H1 (cell line): ENCODE measurements around the gene CRX. TPM values are rescaled to one million over a fixed set of nuclear protein-coding genes. Genes with fewer than 3 reads are reported as not detected.

Experiments used
- CTCF ChIA-PET: fragments of 300-600 bp; sonication (Branson Sonifier 250); formaldehyde crosslinking; loops from one replicate; lab custom pipeline; 2021; ENCODE audit not compliant: partially characterized antibody; lab: Charles Lee
- POLR2A ChIA-PET: fragments of 300-600 bp; sonication (Branson Sonifier 250); formaldehyde crosslinking; loops from one replicate; lab custom pipeline; 2021; ENCODE audit warnings: inconsistent platforms; ENCODE audit not compliant: partially characterized antibody; lab: Charles Lee
- DNase-seq, 2 experiments: peaks; one replicate each; pipeline versions ENCODE4 v3.0.0 to v3.0.0-alpha.2; 2010 to 2022; ENCODE audit warnings: low spot score in 2 of 2, low read depth in 1 of 2, mixed read lengths in 1 of 2
- FAIRE-seq: peaks from 2 replicates; lab custom pipeline; 2011; peaks lifted over from hg19 to GRCh38; lab: Jason Lieb, UNC
- H2AFZ ChIP-seq: 2 replicates; pipeline ENCODE4 v1.8.1; 2012; ENCODE audit warnings: low read length, inconsistent platforms
- H2AK5ac ChIP-seq: 2 replicates; pipeline ENCODE4 v1.6.1; 2013; ENCODE audit warnings: low read depth, low read length
- H2BK120ac ChIP-seq: replicated peaks from 2 replicates; pipeline ENCODE3; 2013; ENCODE audit warnings: low read depth, low read length, inconsistent platforms
- H2BK12ac ChIP-seq: 2 replicates; pipeline ENCODE4 v1.6.1; 2013; ENCODE audit warnings: low read depth, low read length
- H2BK15ac ChIP-seq: 2 replicates; pipeline ENCODE4 v1.6.1; 2013; ENCODE audit warnings: low read length
- H2BK20ac ChIP-seq: 2 replicates; pipeline ENCODE4 v1.6.1; 2013; ENCODE audit warnings: low read length
- H2BK5ac ChIP-seq: 2 replicates; pipeline ENCODE4 v1.6.1; 2013; ENCODE audit warnings: low read depth, low read length
- H3K14ac ChIP-seq: 2 replicates; pipeline ENCODE4 v1.6.1; 2013; ENCODE audit warnings: inconsistent platforms; ENCODE audit not compliant: insufficient read length
- H3K18ac ChIP-seq: 2 replicates; pipeline ENCODE4 v1.6.1; 2013; ENCODE audit warnings: low read length; ENCODE audit errors: extremely low read depth
- H3K23ac ChIP-seq: 2 replicates; pipeline ENCODE4 v1.6.1; 2013; ENCODE audit warnings: inconsistent platforms; ENCODE audit not compliant: insufficient read length
- H3K23me2 ChIP-seq: 2 replicates; pipeline ENCODE4 v1.6.1; 2013; ENCODE audit warnings: low read depth, low read length
- H3K27ac ChIP-seq: 2 replicates; pipeline ENCODE4 v1.6.1; 2011; ENCODE audit warnings: low read depth, low read length, inconsistent platforms
- H3K27me3 ChIP-seq, 4 experiments: replicated peaks in 1 of 4; 1 replicate in 1 of 4; 2 replicates in 3 of 4; pipeline versions ENCODE4 v1.6.1 to v1.8.1; 2011 to 2013; ENCODE audit warnings: low read length in 3 of 4, mild to moderate bottlenecking in 3 of 4, inconsistent platforms in 2 of 4, mixed read lengths in 2 of 4, moderate library complexity in 1 of 4; ENCODE audit not compliant: control insufficient read depth in 3 of 4, insufficient read depth in 3 of 4; ENCODE audit errors: extremely low read depth in 1 of 4
- H3K36me3 ChIP-seq, 4 experiments: 2 replicates each; pipeline versions ENCODE4 v1.6.1 to v1.8.1; 2011 to 2013; ENCODE audit warnings: mild to moderate bottlenecking in 4 of 4, low read length in 3 of 4, moderate library complexity in 2 of 4, control low read depth in 1 of 4, inconsistent platforms in 1 of 4; ENCODE audit not compliant: insufficient read depth in 4 of 4, control insufficient read depth in 2 of 4
- H3K4ac ChIP-seq: replicated peaks from 2 replicates; pipeline ENCODE3; 2013; ENCODE audit warnings: low read length, low read depth, mixed read lengths, inconsistent platforms; ENCODE audit not compliant: insufficient read length
- H3K4me1 ChIP-seq, 4 experiments: replicated peaks in 1 of 4; 1 replicate in 1 of 4; 2 replicates in 3 of 4; pipeline versions ENCODE4 v1.6.1 to v1.8.1; 2011 to 2013; ENCODE audit warnings: low read length in 3 of 4, inconsistent platforms in 2 of 4, mixed read lengths in 1 of 4; ENCODE audit not compliant: insufficient read depth in 4 of 4, control insufficient read depth in 3 of 4
- H3K4me2 ChIP-seq, 2 experiments: 2 replicates each; pipeline versions ENCODE4 v1.6.1 to v1.8.1; 2011 to 2013; ENCODE audit warnings: low read depth in 2 of 2, low read length in 2 of 2, control low read depth in 1 of 2, inconsistent platforms in 1 of 2, mild to moderate bottlenecking in 1 of 2; ENCODE audit not compliant: insufficient read depth in 1 of 2
- H3K4me3 ChIP-seq, 4 experiments: fragments of 200-600, 300-600 bp in 1 of 4; sonication (generic), shearing (Covaris generic), sonication (Bioruptor Twin) in 1 of 4; 2 replicates each; pipeline versions ENCODE4 v1.5.1 to v1.8.1; 2011 to 2016; ENCODE audit warnings: low read length in 4 of 4, low read depth in 3 of 4, control low read depth in 2 of 4, inconsistent platforms in 2 of 4, mild to moderate bottlenecking in 2 of 4, mixed read lengths in 1 of 4, moderate library complexity in 1 of 4; ENCODE audit not compliant: insufficient read depth in 2 of 4; ENCODE audit errors: extremely low read depth in 1 of 4
- H3K56ac ChIP-seq: replicated peaks from 2 replicates; pipeline ENCODE3; 2013; ENCODE audit warnings: low read depth, mild to moderate bottlenecking, mixed read lengths, low read length, inconsistent platforms; ENCODE audit not compliant: insufficient read length
- H3K79me1 ChIP-seq: 2 replicates; pipeline ENCODE4 v1.6.1; 2013; ENCODE audit warnings: low read depth, low read length, control low read depth
- H3K79me2 ChIP-seq, 2 experiments: 2 replicates each; pipeline versions ENCODE4 v1.6.1 to v1.8.1; 2012 to 2013; ENCODE audit warnings: low read length in 2 of 2, mild to moderate bottlenecking in 2 of 2, inconsistent platforms in 1 of 2; ENCODE audit not compliant: insufficient read depth in 2 of 2, control insufficient read depth in 1 of 2
- H3K9ac ChIP-seq, 4 experiments: replicated peaks in 1 of 4; 1 replicate in 1 of 4; 2 replicates in 3 of 4; pipeline versions ENCODE4 v1.6.1 to v1.8.1; 2011 to 2013; ENCODE audit warnings: low read depth in 3 of 4, low read length in 3 of 4, control low read depth in 2 of 4, mild to moderate bottlenecking in 2 of 4, moderate library complexity in 2 of 4, inconsistent platforms in 1 of 4; ENCODE audit errors: extremely low read depth in 1 of 4
- H3K9me3 ChIP-seq, 2 experiments: 2 replicates each; pipeline versions ENCODE4 v1.6.1 to v1.8.1; 2012 to 2013; ENCODE audit warnings: mild to moderate bottlenecking in 2 of 2, moderate library complexity in 2 of 2, control low read depth in 1 of 2, inconsistent platforms in 1 of 2, low read depth in 1 of 2, low read length in 1 of 2, mixed read lengths in 1 of 2; ENCODE audit not compliant: insufficient read depth in 2 of 2
- H4K20me1 ChIP-seq, 2 experiments: replicated peaks in 1 of 2; 2 replicates each; pipeline versions ENCODE3 to v1.8.1; 2011 to 2013; ENCODE audit warnings: inconsistent platforms in 2 of 2, low read length in 2 of 2, mild to moderate bottlenecking in 1 of 2; ENCODE audit not compliant: insufficient read depth in 2 of 2, control insufficient read depth in 1 of 2
- H4K5ac ChIP-seq: 2 replicates; pipeline ENCODE4 v1.6.1; 2013; ENCODE audit warnings: low read length, low read depth, mixed read lengths, inconsistent platforms; ENCODE audit not compliant: insufficient read length
- H4K8ac ChIP-seq: 2 replicates; pipeline ENCODE4 v1.8.0; 2013; ENCODE audit warnings: mild to moderate bottlenecking, moderate library complexity, low read length, inconsistent platforms; ENCODE audit not compliant: insufficient read depth; ENCODE audit errors: extremely low read depth
- H4K91ac ChIP-seq: replicated peaks from 2 replicates; pipeline ENCODE3; 2013; ENCODE audit warnings: low read length, mixed read lengths, inconsistent platforms; ENCODE audit not compliant: insufficient read length
- ATF3 ChIP-seq: IDR thresholded peaks from 2 replicates; pipeline ENCODE4 v1.6.1; 2011; ENCODE audit warnings: low read depth, mild to moderate bottlenecking, low read length; ENCODE audit not compliant: insufficient read depth
- E2F6 ChIP-seq: IDR thresholded peaks from 2 replicates; pipeline ENCODE4 v1.6.1; 2012; ENCODE audit warnings: inconsistent platforms
- EP300 ChIP-seq, 2 experiments: IDR thresholded peaks; 1 replicate in 1 of 2; 2 replicates in 1 of 2; pipeline ENCODE4 v1.6.1; 2011 to 2012; ENCODE audit warnings: low read depth in 2 of 2, low read length in 2 of 2, mild to moderate bottlenecking in 2 of 2, borderline replicate concordance in 1 of 2, inconsistent platforms in 1 of 2, moderate library complexity in 1 of 2
- EZH2 ChIP-seq: fragments of 200-600 bp; sonication (generic); IDR thresholded peaks from 2 replicates; pipeline ENCODE4 v1.7.1; 2012; ENCODE audit warnings: low read depth, mild to moderate bottlenecking, moderate library complexity, low read length, inconsistent platforms; ENCODE audit not compliant: severe bottlenecking
- SAP30 ChIP-seq: fragments of 300-600 bp; sonication (generic); IDR thresholded peaks from 2 replicates; pipeline ENCODE4 v1.7.1; 2012; ENCODE audit warnings: low read length, moderate library complexity, mild to moderate bottlenecking, inconsistent platforms; ENCODE audit not compliant: insufficient read depth, insufficient replicate concordance
- SIRT6 ChIP-seq: IDR thresholded peaks from one replicate; pipeline ENCODE4 v1.7.1; 2012; ENCODE audit warnings: low read length, inconsistent platforms
- SIX5 ChIP-seq: IDR thresholded peaks from 2 replicates; pipeline ENCODE4 v1.6.1; 2011; ENCODE audit warnings: mild to moderate bottlenecking, low read depth, low read length
- SRF ChIP-seq: IDR thresholded peaks from 2 replicates; pipeline ENCODE4 v1.6.1; 2011; ENCODE audit warnings: mild to moderate bottlenecking, low read depth, low read length, moderate library complexity
- TBP ChIP-seq: IDR thresholded peaks from 2 replicates; pipeline ENCODE4 v1.6.1; 2011; ENCODE audit warnings: low read depth, low read length, improper control_type of control experiment
- WGBS, 2 experiments: shearing (Covaris generic) in 1 of 2; methylation state at CpG; one replicate each; pipeline versions ENCODE4 v1.1.6 to v1.1.7; 2013 to 2015; ENCODE audit warnings: low lambda C conversion rate in 2 of 2, mixed read lengths in 2 of 2, inconsistent platforms in 1 of 2, low coverage in 1 of 2, missing lambda C conversion rate in 1 of 2; ENCODE audit not compliant: insufficient replicate concordance in 2 of 2, insufficient coverage in 1 of 2, insufficient read length in 1 of 2; ENCODE audit errors: extremely low coverage in 1 of 2, missing lambda C conversion rate in 1 of 2; 5-methylcytosine and 5-hydroxymethylcytosine counted together
- polyA plus RNA-seq, 7 experiments: library from polyadenylated mRNA; depleted of rRNA in 3 of 7; stranded (reverse) in 5 of 7; unstranded in 2 of 7; fragments of >200 nt in 5 of 7; fragments of 200-250 nt in 2 of 7; gene quantifications; 1 replicate in 5 of 7; 2 replicates in 1 of 7; 4 replicates in 1 of 7; pipeline versions ENCODE4 v1.2.1 to v1.2.3, GENCODE V29; 2011 to 2013; ENCODE audit warnings: missing spikeins in 2 of 7, mixed read lengths in 2 of 7
- total RNA-seq: library from RNA; stranded (reverse); fragmentation: NEBNext Ultra II Directional; extraction: Animal tissue kit (Norgen Biotek cat#: 25700); gene quantifications from 2 replicates; pipeline ENCODE4 v1.2.1, GENCODE V29; 2021

The CRX gene
- total and polyA plus RNA-seq, 2 of the 8 experiments (the other 6 are each of a cell fraction or from before 2014, with no cell fraction given): 0.08 TPM; not detected in 1

- Histone ChIP-seq H3K27me3 (no peaks in the 10 kb centered on the region), H3K79me1 (no peaks in the 10 kb centered on the region), H2BK20ac (no peak overlapping the region), H2BK5ac (no peak overlapping the region), H3K79me2 (no peaks in the 10 kb centered on the region), H3K4me1 (peaks cover 0 to 4% (median 0%) of the 10 kb centered on the region in 4 experiments; a peak in 3 of 7 replicates), H3K9me3 (no peaks in the 10 kb centered on the region), H3K14ac (no peak overlapping the region), H3K23ac (no peak overlapping the region), H3K18ac (no peak overlapping the region), H2BK12ac (no peak overlapping the region), H3K23me2 (no peaks in the 10 kb centered on the region), H3K9ac (no peak overlapping the region; a peak in 1 of 7 replicates), H3K27ac (peak overlapping the region; percentile 66), H3K56ac (no peak overlapping the region), H3K4me3 (no peak overlapping the region), H2BK120ac (no peak overlapping the region), H4K91ac (no peak overlapping the region), H3K4me2 (no peak overlapping the region), H2AFZ (peak overlapping the region; percentile 45), H4K20me1 (no peaks in the 10 kb centered on the region), H2AK5ac (no peak overlapping the region), H3K4ac (no peak overlapping the region), H2BK15ac (no peak overlapping the region), H4K5ac (no peak overlapping the region), H3K36me3 (no peaks in the 10 kb centered on the region), H4K8ac (no peak overlapping the region)
- ChIA-PET POLR2A (no interaction called here), CTCF (interaction anchor here (0.8 to 1.4 kb wide), 4 partner anchors 15 to 27 kb away, joined by 3 to 5 read pairs (median 4); no protein-coding TSS in a partner anchor)
- FAIRE-seq (no peak), DNase-seq (no peak)
- 92% methylated on average over 2 of the region's 2 CpGs; no CpG with 5 or more reads in 1 of the 2 experiments for WGBS, 2 experiments
- TF ChIP-seq SIX5: no peak
- no peak for TF ChIP-seq E2F6
- TF ChIP-seq SRF: no peak
- no peak for TF ChIP-seq SIRT6
- no peak for TF ChIP-seq EP300 (IDR thresholded peaks at IDR 0.05; ENCODE audit: borderline replicate concordance in 1 of 2, low read depth in 2 of 2, low read length in 2 of 2)
- no peak for TF ChIP-seq SAP30
- TF ChIP-seq EZH2: no peak
- TF ChIP-seq ATF3: no peak
- TF ChIP-seq TBP: no peak
These were observed 69.8 kb downstream of the CRX start for GRCh38 chr19:47891622-47891922.
